ENCODE data around the gene SNTG2. TPM values are rescaled to one million over a fixed set of nuclear protein-coding genes. Genes with fewer than 3 reads are reported as not detected.

SNTG2 gene
- total RNA-seq, 2 experiments from 2014 or later: not detected

DNA sequence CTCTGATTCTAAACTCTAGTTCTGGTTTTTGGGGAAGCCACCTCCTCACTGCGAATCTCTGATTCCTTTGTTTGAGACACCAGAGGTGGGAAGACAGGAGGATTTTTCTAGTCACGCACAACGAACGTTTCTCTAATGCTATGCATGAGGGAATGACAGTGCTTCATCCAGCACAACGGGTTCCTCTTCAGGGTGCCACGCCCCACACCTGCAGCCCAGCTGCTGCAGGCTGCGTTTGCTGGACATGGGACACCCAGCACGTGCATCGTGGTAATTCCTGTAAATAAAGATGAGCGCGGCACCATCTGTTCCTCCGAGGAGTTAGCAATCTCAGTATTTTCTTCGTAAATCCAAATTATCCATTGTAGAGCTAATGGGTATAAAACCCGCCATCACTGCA, 425.1 kb downstream of the SNTG2 start:
- Histone ChIP-seq H3K79me2 (ENCODE audit: insufficient read depth, low read depth, low read length) (no peaks in the 10 kb centered on the region), H3K27ac (ENCODE audit: low read depth, low read length, poor library complexity, severe bottlenecking) (no peak overlapping the region), H3K9me3 (ENCODE audit: low read length) (no peaks in the 10 kb centered on the region), H4K20me1 (ENCODE audit: insufficient read depth, low read length) (no peaks in the 10 kb centered on the region), H3K9me2 (ENCODE audit: insufficient read depth, low read length) (no peaks in the 10 kb centered on the region), H3K4me3 (ENCODE audit: low read depth, low read length, poor library complexity, severe bottlenecking) (no peak overlapping the region), H3K36me3 (ENCODE audit: insufficient read depth, low read length) (no peaks in the 10 kb centered on the region), H3K4me1 (ENCODE audit: insufficient read depth, low read length, poor library complexity, severe bottlenecking) (no peaks in the 10 kb centered on the region), H2AFZ (ENCODE audit: low read length) (no peak overlapping the region), H3K4me2 (ENCODE audit: low read length) (no peak overlapping the region)
- BruUV-seq (replicated peaks): no TSS peak
- TF ChIP-seq CTCF (conservative IDR thresholded peaks at IDR 0.05; ENCODE audit: low read length) (no peak), EZH2phosphoT487 (IDR thresholded peaks at IDR 0.05; ENCODE audit: borderline replicate concordance, low read depth, low read length) (no peak)
- ChIA-PET POLR2A (no interaction called here), CTCF (ENCODE audit: unreplicated experiment) (no interaction called here)
- intact Hi-C loops (cut with micrococcal nuclease; ENCODE audit: unreplicated experiment): no loop called here
- no peak for DNase-seq (ENCODE audit: low spot score)

DNA sequence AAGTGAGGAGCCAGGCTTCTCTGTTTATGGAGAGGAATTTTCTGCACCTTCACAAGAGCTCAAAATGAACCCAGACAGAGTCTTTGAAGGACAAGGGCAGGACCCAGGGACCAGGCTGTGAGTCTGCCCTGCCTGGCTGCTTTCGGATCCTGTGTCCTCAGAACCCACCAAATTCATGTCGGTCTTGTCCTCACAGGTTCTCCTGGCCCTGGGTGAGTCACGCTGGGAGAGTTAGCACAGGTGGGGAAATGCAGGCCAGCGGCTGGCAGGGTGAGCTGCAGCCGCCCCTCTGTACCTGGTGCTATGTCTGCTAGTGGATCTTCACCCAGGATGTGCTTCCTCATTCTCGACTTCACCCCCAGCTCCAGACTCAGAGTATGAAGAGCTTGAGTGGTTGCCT, 426.8 kb downstream of the SNTG2 start:
- CTCF ChIA-PET (ENCODE audit: unreplicated experiment): no interaction called here
- no peak overlapping the region for H3K4me2 ChIP-seq (ENCODE audit: low read length)
- H3K4me1 ChIP-seq (ENCODE audit: insufficient read depth, low read length, poor library complexity, severe bottlenecking): no peaks in the 10 kb centered on the region

More for the DNA sequence above, 426.8 kb downstream of the SNTG2 start:
- TF ChIP-seq EZH2phosphoT487 (IDR thresholded peaks at IDR 0.05; ENCODE audit: borderline replicate concordance, low read depth, low read length) (no peak), CTCF (conservative IDR thresholded peaks at IDR 0.05; ENCODE audit: low read length) (no peak)
- H3K36me3 ChIP-seq (ENCODE audit: insufficient read depth, low read length): no peaks in the 10 kb centered on the region
- intact Hi-C loops (cut with micrococcal nuclease; ENCODE audit: unreplicated experiment): no loop called here
- no peaks in the 10 kb centered on the region for H3K79me2 ChIP-seq (ENCODE audit: insufficient read depth, low read depth, low read length)
- no peak overlapping the region for H3K4me3 ChIP-seq (ENCODE audit: low read depth, low read length, poor library complexity, severe bottlenecking)
- no peak for DNase-seq (ENCODE audit: low spot score)
- BruUV-seq (replicated peaks): no TSS peak
- H2AFZ ChIP-seq (ENCODE audit: low read length): no peak overlapping the region
- H3K9me3 ChIP-seq (ENCODE audit: low read length): no peaks in the 10 kb centered on the region
- H3K9me2 ChIP-seq (ENCODE audit: insufficient read depth, low read length): no peaks in the 10 kb centered on the region
- no peak overlapping the region for H3K27ac ChIP-seq (ENCODE audit: low read depth, low read length, poor library complexity, severe bottlenecking)
- POLR2A ChIA-PET: no interaction called here
- no peaks in the 10 kb centered on the region for H4K20me1 ChIP-seq (ENCODE audit: insufficient read depth, low read length)
